LHCN-M2 (cell line): ENCODE results near the gene HORMAD2. TPM values are rescaled to one million over a fixed set of nuclear protein-coding genes. Genes with fewer than 3 reads are reported as not detected.

ENCODE experiments used
- DNase-seq: peaks from one replicate; pipeline ENCODE4 v3.0.0-alpha.2; 2012; ENCODE audit warnings: low read depth
- polyA plus RNA-seq: library from polyadenylated mRNA; unstranded; fragments of >200 nt; gene quantifications from one replicate; pipeline ENCODE4 v1.2.1, GENCODE V29; 2012; ENCODE audit warnings: missing spikeins
- total RNA-seq: library from RNA; depleted of rRNA; stranded (reverse); fragments of >200 nt; gene quantifications from 2 replicates; pipeline ENCODE4 v1.2.3, GENCODE V29; 2014; rRNA removed

HORMAD2 gene, protein sequence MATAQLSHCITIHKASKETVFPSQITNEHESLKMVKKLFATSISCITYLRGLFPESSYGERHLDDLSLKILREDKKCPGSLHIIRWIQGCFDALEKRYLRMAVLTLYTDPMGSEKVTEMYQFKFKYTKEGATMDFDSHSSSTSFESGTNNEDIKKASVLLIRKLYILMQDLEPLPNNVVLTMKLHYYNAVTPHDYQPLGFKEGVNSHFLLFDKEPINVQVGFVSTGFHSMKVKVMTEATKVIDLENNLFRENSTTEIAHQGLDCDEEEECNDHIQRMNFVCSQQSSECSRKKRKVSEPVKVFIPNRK
- total RNA-seq = not detected in 2 replicates
- polyA plus RNA-seq = not detected

DNA sequence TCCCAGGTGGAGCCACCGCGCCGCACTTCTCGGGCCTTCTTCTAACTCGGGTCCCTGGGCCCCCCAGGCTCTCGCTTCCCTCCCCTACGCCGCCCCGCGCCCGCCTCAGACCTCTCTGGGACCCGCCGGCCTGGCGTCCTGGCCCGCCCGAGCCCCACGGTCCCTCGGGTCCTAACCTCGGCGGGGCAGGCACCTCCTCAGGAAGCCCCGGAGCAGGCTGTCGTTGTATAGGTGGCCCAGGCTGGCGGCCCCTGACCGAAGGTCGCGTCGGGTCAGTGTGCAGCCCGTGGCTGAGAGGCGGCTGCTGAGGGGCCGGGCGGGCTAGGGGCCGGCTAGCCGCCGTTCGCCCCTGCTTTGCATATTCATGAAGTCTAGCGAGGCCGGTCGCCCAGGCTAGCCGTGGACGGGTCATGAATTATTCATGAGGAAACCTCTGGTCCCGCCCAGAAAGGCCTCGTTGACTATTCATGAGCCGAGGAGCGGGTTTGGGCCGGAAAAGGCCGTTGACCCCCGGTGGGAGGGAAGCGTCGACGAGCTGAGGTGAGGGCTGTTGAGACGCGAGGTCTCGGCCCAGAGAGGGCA lies at the start of gene HORMAD2:
TSS of gene HORMAD2 (plus strand) at position 513 of the 582 bp plus-strand sequence. CDS start 13,489 bp downstream, outside the sequence.
- no peak for DNase-seq

DNA sequence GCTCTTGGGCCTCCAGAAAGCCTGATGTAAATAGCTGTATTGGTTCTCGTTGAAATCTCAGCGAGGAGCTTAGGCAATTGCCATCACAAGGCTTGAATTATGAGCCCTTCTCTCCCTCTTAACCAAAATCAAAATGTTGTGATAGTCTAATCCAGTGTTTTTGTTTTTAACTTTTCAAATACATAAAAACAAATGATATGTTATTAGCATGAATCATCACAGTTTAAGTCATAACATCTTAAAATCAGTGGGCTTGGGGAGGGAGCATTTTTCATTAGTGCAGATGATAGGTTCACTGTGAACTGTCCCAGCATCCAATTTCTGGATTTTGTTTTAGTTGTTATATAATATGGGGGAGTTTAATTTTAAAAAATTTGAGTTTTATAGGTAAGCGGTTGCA lies 48.9 kb upstream of the HORMAD2 start:
- DNase-seq = no peak

DNA sequence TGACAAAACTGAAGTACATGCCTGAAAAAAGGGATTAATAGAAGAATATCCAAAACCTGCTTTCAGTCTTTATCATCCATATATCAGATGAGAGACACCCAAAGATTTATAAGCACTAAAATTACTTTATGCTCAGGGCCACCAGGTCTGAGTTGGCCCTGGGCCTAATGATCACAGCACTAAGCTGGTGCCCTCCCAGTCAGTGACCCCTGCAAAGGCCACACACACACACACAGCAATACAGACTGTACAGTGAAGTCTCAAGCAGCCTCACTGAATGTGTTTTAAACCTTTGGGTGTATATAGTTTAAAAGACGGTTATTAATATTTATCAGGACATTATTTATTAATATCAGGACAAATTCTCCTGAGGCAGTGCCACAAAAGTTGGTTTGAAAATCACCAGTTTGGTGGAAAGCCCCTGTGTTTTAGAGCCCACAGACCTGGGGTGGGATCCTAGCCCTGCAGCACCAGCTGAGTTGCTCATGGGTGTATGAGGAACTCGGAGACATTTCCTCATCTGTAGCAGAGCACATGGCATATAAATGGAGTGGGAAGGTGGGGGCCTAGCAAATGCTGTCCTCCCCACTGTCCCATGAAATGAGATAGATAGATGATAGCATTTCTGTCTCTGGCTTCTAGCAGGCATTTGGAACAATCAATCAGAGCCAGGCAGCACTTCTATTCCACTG lies 48.4 kb upstream of the HORMAD2 start:
- DNase-seq = no peak

DNA sequence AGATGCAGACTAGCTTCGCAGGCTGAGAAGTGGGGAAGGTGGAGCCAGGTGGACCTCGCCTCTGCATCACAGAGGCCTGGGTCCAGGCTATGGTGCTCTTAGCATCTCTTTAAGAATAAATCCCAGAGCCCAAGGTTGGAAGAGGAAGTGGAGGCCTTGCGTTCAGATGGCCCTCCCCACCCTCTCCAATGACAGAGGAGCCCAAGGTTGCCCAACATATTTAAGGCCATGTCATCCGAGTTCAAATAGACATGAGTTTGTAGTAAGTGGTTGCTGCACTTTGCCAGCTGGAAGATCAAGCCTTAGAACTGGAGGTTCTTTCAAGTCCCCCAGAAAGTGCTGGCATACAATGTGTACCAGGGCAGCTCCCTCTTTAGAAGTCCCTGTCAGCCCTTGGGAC lies 47.1 kb upstream of the HORMAD2 start:
- DNase-seq = no peak

DNA sequence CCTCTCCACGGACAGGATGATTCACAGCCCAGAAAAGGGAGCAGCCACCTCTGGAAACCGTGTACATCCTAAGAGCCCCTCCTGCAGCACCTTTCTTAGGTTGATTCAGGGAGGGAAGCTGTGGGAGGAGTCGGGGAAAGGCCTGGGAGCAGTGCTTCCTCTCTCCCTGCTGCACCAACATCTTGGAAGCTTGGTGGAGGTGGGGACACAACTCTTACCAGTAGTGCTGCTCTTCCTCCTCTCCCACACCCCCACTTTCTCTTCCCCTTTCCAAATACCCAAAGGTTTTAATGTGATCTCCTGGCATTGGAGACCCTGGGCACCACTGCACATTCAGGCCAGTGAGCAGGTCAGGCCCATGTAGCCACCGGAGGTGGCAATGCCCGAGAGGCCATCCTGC lies 46.4 kb upstream of the HORMAD2 start:
- no peak for DNase-seq

DNA sequence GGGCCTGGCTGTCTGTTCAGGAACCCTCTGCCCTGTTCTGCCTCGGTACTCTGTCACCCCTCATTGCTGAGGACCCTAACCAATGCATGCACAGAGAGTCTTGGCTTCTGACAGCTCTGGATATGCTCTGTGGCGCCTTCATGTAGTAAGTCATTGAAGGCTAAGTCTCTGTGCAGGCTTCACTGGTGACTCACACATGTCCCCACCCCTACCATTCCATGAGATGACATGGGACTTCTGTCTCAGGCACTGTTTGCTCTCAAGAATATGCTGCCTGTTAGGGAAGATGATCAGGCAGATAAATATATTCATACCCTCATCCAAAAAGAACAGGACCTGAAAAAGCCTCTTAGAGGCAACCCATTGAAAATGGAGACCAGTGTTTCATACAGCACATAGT lies 43.6 kb upstream of the HORMAD2 start:
- peak; percentile 13 for DNase-seq

DNA sequence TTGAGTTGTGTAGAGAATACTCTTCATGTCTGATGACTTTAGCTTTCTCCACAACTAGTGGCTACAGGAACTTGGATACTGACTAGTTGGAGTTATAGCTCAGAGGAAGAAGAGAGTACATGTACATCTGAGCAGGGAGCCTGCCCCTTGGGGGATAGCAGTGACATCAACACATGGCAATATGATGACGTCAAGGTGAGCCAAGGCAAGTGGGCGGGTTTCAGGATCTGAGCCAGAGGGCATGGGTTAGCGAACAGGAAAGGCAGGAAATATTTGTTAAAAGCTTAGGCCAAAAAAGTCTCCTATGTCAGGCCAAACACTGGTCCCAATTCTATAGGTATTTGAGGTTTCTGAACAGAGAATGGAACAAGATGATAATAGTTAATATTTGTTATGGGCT lies 42.0 kb upstream of the HORMAD2 start:
- peak; percentile 58 for DNase-seq

DNA sequence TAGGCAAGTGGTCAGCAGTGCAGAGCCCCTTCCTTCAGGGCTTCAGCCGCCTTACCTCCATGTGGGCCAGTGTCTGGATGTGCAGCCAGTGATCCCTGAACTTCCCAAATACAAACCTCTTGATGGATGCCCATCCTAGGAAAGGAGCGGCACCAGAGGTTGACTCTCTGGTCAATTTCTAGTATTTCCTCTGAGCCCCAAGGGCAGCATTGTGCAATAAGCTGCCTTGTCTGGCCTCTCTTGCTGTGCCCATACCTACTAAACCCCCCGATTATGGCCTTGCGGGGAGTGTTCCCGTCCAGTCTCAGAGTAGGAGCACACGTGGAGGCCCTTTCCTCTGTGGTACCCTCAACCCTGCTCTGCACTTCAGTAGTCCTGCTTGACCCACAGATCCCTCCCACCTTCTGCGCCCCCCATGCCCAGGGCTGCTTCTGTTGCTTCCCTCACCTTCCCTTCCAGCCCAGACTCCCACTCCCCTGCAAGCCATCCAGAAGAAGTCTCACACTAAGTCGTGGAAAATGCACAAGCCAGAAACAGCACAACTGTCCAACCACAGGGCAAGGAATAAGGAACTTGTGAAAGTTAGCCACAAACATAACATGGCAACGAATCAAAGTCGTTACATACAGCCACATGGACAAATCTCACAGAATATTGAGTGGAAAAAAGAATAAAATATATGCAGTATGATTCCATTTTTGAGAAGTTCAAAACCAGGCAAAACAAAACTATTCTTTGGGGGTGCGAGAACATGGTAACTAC lies 39.6 kb upstream of the HORMAD2 start:
- no peak for DNase-seq

DNA sequence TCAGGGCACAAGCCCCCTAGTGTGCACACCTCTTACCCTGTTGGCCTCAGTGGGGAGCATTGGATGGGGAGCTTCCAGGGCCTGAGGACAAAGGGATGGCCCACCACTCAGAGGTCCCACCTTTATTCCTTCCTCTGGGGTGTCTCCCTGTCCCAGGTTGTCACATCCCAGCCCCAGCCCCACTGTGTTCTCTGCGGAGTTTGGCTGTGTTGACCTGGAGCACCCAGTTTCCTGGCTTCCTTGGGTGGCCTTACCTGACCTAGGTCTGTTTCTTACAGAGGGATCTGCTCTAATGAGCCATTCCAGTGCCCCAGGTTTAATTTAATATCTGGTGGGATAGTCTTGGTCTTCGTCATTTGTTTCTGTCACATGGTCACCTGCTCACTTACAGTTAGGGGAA lies 38.8 kb upstream of the HORMAD2 start:
- no peak for DNase-seq

DNA sequence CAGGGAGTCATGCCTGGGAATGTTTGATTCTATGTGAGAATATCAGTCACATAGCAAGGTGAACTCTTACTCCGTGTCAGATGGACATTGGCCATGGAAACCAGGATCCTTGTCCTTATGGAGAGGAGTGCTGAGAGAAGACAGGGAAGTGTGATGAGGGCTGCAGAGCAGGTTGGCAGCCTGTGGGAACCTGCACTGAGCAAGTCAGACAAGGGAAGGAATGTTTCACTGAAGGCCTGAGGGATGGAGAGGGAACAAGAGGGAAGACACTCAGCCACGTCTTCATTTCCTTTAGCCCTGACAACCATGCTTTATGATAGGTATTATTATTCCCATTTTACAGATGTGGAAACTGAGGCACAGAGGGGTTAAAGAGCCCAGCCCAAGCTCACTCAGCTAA lies 38.4 kb upstream of the HORMAD2 start:
- no peak for DNase-seq

DNA sequence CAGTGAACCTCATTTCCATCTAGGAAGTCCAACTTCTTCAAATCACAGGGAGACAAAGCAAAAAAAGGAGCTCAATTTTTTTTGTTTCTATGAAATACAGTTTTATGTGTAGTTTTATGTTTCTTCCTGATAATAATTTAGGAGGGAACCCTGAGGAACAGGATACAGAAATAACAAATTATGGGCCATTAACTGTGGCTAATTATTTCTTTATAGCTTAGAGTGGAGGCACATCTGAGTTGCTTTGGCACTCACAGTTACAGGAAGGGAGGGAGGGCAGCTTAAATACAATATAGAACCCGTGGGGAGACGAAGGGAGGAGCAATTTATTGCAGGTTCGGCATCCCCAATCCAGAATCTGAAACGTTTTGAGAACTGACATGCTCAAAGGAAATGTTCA lies 37.1 kb upstream of the HORMAD2 start:
- DNase-seq = no peak

DNA sequence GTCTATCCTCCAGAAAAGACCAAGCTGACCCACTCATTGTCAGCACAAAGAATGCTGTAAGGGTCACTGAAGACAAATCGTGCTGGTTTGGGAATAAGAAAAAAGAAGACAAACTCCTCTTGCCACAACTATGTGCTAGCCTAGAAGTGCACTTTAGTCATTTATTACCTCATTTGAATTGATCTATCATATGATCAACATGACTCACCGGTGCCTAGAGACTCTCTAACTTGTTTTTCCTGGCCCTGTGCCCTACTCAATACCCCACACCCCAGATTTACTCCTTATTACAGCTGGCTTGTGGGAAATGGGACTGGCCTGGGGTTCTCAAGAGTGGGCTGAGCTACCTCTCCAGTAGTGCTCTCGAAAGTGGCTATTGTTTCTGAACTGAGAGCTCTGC lies 35.9 kb upstream of the HORMAD2 start:
- DNase-seq = peak; percentile 84

DNA sequence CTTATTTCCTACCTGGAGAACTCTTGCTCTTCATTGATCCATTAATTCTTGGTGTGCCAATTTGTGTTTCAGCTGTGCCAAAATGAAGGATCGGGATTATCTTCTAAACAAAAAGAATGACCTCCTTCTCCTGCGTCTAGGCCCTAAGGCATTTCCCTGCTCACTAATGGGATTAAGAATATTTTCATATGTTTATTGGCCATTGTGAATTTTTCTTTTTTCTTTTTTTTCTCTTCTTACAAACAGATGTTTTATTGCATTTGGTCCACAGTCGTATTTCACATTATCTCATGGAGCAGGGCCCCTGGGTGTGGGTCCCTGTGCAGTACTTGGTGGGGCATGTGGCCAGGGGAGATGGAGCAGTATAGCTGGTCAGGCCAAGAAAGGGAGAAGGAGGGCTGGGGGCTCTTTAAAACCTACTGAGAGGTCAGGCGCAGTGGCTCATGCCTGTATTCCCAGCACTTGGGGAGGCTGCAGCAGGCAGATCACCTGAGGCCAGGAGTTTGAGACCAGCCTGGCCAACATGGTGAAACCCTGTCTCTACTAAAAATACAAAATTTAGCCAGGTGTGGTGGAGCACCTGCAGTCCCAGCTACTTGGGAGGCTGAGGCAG lies 35.3 kb upstream of the HORMAD2 start:
- DNase-seq = no peak

DNA sequence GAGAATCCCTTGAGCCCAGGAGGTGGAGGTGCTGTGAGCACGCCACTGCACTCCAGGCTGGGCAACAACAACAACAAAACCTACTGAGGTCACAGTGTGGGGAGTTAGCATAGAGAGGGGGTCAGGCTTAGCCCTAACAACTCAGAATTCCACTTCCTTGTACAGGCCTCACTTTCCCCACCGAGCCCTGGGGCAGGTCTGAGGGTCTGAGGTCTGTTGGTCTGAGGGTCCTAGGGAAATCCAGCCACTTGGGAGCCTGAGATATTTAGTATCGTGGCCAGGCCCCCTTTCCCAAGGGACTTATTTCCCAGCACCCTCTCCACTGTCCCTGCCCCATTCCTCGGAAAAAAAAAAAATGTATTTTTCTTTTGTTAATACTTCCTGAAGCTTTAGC lies 34.8 kb upstream of the HORMAD2 start:
- no peak for DNase-seq

DNA sequence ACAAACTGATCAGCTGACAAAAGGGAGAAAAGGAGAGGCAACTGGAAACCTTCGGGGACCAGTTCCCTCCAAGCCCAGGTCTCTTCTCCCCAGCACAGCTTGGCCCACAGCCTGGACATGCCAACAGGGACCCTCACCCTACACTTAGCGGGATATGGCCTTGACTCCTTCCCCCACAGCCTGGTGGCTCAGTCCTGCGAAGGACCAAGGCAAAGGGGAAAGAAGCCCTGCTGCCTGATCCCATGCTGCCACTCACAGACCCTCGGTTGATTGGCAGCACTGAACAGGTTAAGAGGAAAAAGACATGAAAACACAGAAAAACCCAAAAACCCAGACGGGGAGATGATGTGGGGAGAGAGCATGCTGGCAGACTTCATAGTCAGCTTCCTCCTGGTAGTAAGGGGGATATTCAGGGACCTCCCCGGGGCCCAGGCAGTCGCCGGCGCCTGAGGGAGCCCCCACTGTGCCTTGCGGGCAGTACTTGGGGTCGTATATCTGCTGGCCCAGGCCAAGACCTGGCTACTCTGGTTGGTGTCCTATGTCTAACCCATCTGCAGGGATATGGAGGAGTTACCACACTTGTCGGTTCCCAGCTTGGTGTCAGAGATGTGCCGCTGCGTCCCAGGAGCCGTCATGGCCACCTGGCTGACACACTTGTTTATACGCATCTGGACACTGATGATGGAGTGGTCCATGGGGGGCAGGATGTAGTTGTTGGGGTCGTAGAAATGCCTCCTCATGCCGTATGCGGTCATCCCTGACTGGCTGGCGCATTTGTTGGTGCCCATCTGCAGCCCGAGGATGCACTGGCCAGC lies 34.2 kb upstream of the HORMAD2 start:
- DNase-seq = no peak

DNA sequence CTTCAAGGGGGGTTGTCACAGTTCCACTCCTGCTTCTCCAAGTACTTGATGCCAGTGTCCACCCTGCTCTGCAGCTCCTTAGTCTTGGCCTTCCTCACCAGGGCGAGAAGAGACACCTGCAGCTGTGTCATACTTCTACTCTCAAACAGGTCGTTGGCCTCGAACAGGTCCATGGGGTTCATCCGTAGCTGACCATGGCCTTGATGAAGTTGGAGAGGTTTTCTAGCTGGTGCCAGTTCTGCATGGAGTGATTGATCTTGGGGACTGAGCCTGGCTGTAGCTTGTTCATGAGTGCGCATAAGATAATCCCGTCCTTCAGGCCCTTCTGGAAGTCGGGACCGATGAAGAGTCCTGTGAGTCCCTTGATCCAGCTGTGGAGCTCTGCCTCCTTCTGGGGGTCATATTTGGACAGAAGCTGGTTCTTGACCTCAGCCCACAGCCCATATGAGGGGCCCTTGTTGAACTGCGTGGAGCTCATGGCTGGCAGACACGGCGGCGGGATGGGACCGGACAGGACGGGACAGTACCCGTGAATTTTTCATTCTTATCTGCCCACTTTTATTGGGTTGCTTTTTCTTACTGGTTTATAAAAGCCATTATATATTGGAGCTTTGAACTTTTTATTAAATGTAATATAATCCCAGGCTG lies 33.4 kb upstream of the HORMAD2 start:
- DNase-seq = no peak

DNA sequence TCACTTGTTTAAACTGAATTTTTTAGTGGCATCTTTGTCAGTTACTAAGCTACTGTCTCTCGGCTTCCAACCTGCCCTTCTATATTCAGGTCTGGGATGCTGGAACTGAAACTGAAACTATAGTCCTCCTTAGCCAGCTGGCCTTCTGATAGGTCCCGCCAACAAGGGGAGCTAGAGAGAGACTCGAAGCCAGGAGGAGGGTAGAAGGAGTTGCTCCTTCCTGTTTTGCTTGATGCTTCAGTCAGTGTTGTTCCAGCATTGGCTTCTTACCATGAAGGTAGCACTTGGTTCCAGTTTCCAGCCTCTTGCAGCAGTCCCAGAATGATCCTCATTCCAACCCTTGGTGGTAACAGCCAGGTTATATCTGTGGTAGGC lies 32.9 kb upstream of the HORMAD2 start:
- DNase-seq = peak; percentile 8

DNA sequence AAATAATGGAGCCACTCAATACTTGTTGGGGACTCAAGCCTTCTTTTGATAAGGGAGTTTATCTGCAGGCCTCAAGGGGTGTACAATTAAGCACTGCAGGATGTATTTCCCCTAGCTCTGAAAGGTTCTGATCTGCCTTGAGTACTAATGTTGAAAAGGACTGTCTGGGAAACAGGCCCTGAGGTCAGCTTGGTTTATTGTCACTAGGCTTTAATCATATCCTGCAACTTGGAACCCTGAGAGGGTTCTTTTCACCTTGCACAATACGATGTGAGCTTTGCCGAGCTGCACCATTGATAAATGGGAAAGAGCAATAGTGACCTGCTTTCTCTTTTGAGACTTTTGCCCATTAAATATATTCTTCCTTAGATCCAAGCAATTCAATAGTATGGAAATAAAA lies 31.6 kb upstream of the HORMAD2 start:
- DNase-seq = no peak

DNA sequence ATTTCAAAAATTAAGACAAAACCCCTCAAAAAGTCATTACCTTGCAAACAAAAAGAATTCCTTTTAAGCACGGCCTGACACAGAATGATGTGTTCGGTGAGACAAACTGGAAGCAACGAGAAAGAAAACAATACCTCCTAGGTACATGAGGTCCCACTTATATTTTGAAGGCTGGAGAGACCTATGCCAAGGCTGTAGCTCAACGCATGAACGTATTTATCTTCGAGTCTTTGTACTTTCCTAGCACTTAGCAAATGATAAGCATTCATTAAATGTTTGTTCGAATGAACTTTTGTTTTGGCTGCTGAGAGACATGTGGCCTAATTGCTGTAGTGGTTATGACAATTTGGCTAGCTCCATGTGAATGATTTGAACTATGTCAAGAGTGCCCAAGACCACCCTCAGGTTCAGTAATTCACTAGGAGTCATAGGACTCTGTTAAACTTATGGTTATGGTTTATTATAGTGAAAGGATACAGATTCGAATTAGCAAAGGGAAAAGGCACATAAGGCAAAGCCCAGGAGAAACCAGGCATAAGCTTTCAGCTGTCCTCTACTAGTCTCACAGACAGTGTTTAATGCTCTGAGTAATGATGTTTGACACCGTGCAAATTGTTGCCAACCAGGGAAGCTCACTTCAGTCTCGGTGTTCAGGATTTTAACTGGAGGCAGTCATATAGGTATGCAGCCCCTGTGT lies 26.0 kb upstream of the HORMAD2 start:
- DNase-seq = no peak

DNA sequence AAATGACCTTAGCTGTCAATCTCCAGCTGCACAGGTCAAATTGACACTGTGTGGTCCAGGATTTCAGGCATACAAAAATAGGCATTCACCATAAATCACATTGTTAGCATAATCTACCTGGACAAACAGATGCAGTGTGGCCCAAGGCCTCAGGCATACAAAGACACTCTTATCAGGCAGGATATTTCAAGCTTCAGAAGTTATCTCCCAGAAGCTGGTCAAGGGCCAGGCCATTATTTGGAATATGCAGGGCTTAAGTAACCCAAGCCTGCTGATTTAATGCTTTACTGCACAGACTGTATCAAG lies 25.5 kb upstream of the HORMAD2 start:
- no peak for DNase-seq
